GM21381 (cell line): ENCODE measurements around the gene SMCR8.
"Not testable (repeated sequence)": the region's sequence is repeated elsewhere in the genome, so short reads cannot be mapped to it uniquely, and the experiment has no call there.

ENCODE experiments used
- ATAC-seq: cut with Tn5 transposase; IDR thresholded peaks from one replicate; pipeline ENCODE4 v1.9.1; 2021; ENCODE audit warnings: mild to moderate bottlenecking, moderate library complexity; ENCODE audit not compliant: unreplicated experiment

The SMCR8 gene

GRCh38 chr17:18318117-18318516 lies 3.0 kb downstream of the SMCR8 start:
- ATAC-seq, result no peak

- no peak for ATAC-seq
These were observed 3.8 kb downstream of the SMCR8 start for GRCh38 chr17:18318771-18319450.

DNA sequence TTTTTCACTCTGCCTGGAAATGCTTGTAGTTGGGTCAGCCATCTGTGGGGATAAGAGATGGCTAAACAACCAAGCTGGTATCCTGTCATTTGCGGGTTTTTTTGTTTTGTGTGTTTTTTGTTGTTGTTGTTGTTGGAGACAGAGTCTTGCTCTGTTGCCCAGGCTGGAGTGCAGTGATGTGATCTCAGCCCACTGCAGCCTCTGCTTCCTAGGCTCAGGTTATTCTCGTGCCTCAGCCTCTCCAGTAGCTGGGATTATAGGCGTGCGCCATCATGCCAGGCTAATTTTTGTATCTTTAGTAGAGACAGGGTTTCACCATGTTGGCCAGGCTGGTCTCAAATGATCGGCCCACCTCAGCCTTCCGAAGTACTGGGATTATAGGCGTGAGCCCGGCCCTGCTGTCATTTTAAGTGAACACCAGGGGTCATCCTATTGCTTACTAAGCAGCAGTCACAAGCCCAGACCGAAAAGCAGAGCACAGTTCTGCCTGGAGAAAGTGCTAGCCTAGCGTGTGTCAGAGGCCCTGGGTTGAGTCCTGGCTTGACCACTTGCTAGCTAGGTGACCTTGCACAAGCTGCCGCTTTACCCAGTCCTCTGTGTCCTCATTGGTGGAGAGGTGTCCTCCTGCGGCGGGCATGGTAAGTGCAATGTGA lies 4.6 kb downstream of the SMCR8 start:
- ATAC-seq, result no peak

DNA sequence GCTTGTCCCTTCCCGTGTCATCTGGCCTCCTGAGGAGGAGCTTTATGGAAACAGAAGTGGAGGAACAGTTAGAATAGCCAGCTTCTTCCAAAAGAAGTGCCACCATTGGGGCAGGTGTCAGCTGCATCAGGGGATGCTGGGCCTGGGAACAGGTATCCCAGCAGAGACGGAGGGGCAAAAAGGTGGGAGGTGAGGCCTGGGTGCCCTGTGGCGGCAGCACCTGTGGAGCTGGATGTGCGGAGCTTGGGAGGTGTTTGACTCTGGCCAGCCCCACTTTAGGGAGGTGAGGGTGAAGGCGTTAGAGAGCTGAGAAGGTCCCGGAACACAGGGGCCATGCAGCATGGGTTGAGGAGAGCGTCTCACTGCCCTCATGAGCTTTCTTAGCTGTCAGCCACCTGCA lies 5.2 kb downstream of the SMCR8 start:
- ATAC-seq, result no peak

GRCh38 chr17:18321309-18321708 lies 6.2 kb downstream of the SMCR8 start:
- ATAC-seq, result no peak

GRCh38 chr17:18322522-18322921 lies 7.4 kb downstream of the SMCR8 start:
- ATAC-seq, result no peak

- no peak for ATAC-seq
These were observed 7.9 kb downstream of the SMCR8 start for GRCh38 chr17:18323007-18323406.

GRCh38 chr17:18323507-18324139 lies 8.5 kb downstream of the SMCR8 start:
- no peak for ATAC-seq

GRCh38 chr17:18324140-18325050 lies 9.3 kb downstream of the SMCR8 start:
- ATAC-seq, result no peak

- no peak for ATAC-seq
These were observed 10.9 kb downstream of the SMCR8 start for GRCh38 chr17:18326039-18326438.

DNA sequence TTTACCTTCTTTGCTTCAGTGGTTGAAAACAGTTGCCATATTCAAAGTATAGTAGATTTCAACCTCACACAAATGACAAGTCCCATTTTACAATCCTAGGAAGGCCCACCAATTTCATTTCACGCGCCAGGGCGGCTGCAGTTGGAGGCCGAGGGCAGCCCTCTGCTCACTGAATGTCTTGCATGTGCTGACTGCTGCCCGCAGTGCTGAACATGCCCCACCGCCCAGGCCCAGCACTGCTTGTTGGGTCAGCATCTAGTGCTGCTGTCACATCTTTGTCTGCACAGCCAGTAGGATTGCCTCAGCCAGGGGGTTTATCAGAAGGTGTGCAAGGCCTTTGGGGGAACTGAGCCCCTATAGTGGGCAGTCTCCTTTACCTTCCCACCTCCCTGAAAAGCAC lies 11.5 kb downstream of the SMCR8 start:
- no peak for ATAC-seq

DNA sequence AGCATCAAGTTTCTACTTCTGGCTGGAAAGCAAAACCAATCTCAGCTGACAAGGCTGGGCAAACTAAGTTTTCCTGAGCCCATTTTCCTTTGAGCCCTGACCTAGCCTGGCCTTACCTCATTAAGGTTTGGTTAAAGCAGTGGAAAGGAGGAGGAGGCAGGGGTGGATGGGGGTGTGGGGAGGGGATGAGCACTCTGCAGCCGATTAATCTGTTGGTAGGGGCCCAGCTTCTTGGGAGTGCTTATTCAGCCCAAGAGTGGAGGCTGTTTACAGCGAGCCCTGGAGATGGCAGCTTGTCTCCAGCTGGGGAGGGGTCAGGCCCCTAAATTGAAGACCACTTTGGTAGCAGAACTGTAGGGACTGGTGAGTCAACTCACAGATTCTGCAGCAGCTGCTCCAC lies 12.0 kb downstream of the SMCR8 start:
- ATAC-seq, result no peak

DNA sequence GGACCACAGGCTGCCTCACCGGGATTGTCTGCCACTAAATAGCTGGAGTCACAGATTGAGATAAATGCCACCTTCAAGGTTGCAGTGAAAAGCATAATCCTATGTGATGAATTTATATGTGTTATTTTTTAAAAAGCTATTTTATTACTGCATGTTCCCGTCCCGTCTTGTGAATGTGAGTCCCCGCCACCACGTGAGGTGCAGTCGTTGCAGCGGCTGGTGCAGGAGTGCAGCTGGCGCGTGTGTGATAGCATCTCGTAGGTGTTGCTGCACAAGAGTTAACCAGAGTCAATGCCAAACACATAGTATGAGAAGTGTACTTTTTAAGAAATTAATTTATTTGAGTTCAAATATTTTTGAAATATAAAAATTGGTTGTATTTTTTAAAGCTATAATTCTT lies 12.5 kb downstream of the SMCR8 start:
- no peak for ATAC-seq

- no peak for ATAC-seq
These were observed 13.6 kb downstream of the SMCR8 start for GRCh38 chr17:18328643-18329204.

GRCh38 chr17:18331879-18332278 lies 16.8 kb downstream of the SMCR8 start:
- ATAC-seq, result no peak

- ATAC-seq, result no peak
These were observed 17.9 kb downstream of the SMCR8 start for GRCh38 chr17:18332909-18333489.

DNA sequence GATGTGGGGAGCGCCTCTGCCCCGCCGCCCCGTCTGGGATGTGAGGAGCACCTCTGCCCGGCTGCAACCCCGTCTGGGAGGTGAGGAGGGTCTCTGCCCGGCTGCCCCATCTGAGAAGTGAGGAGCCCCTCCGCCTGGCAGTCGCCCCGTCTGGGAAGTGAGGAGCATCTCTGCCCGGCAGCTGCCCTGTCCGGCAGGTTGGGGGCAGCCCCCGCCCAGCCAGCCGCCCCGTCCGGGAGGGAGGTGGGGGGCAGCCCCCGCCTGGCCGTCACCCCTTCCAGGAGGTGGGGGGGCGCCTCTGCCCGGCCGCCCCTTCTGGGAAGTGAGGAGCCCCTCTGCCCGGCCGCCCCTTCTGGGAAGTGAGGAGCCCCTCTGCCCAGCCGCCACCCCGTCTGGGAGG lies 23.1 kb downstream of the SMCR8 start:
- not testable (repeated sequence) for ATAC-seq

DNA sequence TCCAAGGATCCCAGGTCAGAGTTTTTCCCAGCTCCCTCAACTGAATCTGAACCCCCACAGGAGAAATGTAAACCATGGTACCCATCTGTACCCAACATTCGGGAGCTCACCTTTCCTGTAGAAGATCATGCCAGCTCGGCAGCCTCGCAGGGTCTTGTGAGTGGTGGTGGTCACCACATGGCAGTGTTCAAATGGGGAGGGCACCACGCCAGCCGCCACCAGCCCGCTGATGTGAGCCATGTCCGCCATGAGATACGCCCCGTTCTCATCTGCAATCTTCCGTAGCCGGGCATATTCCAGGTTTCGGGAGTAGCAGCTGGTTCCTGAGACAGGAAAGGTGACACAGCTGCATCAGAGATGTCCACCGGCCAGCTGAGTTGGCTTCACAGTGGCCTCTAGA lies 24.8 kb downstream of the SMCR8 start:
- ATAC-seq, result no peak

DNA sequence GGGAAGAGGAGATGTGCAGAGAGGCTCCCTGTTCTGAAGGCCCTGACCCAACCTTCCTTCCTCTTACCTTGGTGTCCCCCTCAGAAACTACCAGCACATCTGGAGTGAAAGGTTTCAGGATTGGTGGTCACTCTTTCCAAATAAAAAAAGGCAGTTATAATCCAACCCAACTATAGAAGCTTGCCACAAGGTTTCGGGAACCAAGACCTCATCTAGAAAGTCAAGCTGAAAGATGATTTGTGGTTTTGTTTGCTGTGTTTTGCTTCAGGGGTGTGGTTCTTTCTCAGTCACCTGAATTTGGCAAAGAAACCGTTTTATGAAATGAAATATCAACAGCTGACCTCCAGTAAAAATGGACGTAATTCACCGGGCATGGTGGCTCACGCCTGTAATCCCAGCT lies 28.9 kb downstream of the SMCR8 start:
- ATAC-seq, result no peak

DNA sequence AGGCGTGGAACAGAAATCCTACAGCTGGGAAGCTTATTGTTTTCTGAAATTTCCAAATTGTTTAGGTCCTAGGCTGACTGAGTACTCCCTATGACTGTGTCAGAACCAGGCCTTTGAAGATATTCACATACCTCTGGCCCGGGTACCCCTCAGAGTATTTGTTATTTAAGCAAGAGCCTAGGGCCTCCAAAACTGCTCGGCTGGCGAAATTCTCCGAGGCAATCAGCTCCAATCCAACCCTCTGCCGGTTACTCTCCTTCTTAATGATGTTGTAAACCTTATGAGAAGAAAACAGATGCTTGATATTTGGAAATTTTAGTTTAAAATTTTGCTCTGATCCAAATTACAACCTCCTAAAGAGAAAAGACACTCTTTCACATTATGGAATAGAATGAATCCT lies 38.4 kb downstream of the SMCR8 start:
- no peak for ATAC-seq

DNA sequence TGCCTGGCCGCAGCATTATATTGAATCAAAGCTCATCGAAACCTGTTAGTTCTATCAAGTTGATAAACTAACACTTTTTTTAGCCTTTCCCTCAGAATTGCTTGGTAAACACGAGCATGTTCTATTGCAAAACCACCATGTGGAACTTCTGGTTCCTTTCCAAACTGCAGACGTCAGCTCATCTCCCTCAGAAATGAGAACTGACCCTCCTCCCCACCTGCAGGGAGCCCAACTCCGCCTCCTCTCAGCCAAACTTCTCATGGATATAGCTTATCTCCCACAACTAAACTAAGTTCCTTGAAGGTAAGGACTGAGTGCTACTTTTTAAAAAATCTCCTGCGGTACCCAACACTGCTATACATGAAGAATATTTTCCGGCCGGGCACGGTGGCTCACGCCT lies 41.5 kb downstream of the SMCR8 start:
- no peak for ATAC-seq
